K562 (cell line): ENCODE results near the gene ACSS1. TPM values are rescaled to one million over a fixed set of nuclear protein-coding genes. Genes with fewer than 3 reads are reported as not detected.

ENCODE experiments used
- ATAC-seq: fragments of 200-7000 bp; cut with Tn5 transposase; 3 replicates; pipeline ENCODE4 v1.9.1; 2020; ENCODE audit warnings: moderate library complexity
- BruUV-seq: library from RNA; stranded (reverse); fragments of 400-500 nt; replicated peaks from 2 replicates; lab custom pipeline; 2021; lab: Mats Ljungman, UMichigan
- CTCF ChIA-PET: fragments of 300-600 bp; formaldehyde crosslinking; extraction: SDS; loops from one replicate; lab custom pipeline; 2021; ENCODE audit warnings: low intra/inter-chr PET ratio; lab: Yijun Ruan, JAX
- POLR2A ChIA-PET: fragments of 300-600, 350-650 bp; sonication (Branson Sonifier 250); formaldehyde crosslinking; extraction: SDS; loops from one replicate; lab custom pipeline; 2021; ENCODE audit warnings: antibody characterized with exemption, inconsistent platforms; lab: Yijun Ruan, JAX
- DNase-seq, 4 experiments: peaks; one replicate each; pipeline versions ENCODE4 v3.0.0 to v3.0.0-alpha.2; 2011 to 2018; ENCODE audit warnings: low spot score in 3 of 4, mixed read lengths in 3 of 4; ENCODE audit errors: extremely low read depth in 1 of 4
- FAIRE-seq: peaks from 2 replicates; lab custom pipeline; 2011; peaks lifted over from hg19 to GRCh38; lab: Jason Lieb, UNC
- H2AFZ ChIP-seq: 2 replicates; pipeline ENCODE4 v1.6.0; 2011; ENCODE audit warnings: low read depth, low read length, control low read depth, inconsistent platforms
- H3K27ac ChIP-seq: fragments of 200-600 bp; 3 replicates; pipeline ENCODE4 v1.8.0; 2011; ENCODE audit warnings: low read depth, mild to moderate bottlenecking, control low read depth, inconsistent platforms, low read length, moderate library complexity, mixed read lengths; ENCODE audit errors: extremely low read depth
- H3K27me3 ChIP-seq, 2 experiments: fragments of 300-600 bp in 1 of 2; 2 replicates in 1 of 2; 3 replicates in 1 of 2; pipeline versions ENCODE4 v1.6.0 to v1.8.0; 2011; ENCODE audit warnings: inconsistent platforms in 2 of 2, low read length in 2 of 2, mild to moderate bottlenecking in 1 of 2, mixed read lengths in 1 of 2, moderate library complexity in 1 of 2; ENCODE audit not compliant: control insufficient read depth in 2 of 2, insufficient read depth in 2 of 2
- H3K36me3 ChIP-seq: fragments of 300-600 bp; 3 replicates; pipeline ENCODE4 v1.8.0; 2011; ENCODE audit warnings: mild to moderate bottlenecking, low read length, inconsistent platforms; ENCODE audit not compliant: control insufficient read depth, insufficient read depth
- H3K4me1 ChIP-seq, 2 experiments: fragments of 200-600 bp in 1 of 2; replicated peaks in 1 of 2; 2 replicates in 1 of 2; 3 replicates in 1 of 2; pipeline versions ENCODE4 v1.5.1 to v1.8.0; 2011; ENCODE audit warnings: inconsistent platforms in 2 of 2, low read length in 2 of 2, mild to moderate bottlenecking in 1 of 2, mixed read lengths in 1 of 2, moderate library complexity in 1 of 2; ENCODE audit not compliant: control insufficient read depth in 2 of 2, insufficient read depth in 2 of 2
- H3K4me2 ChIP-seq: 2 replicates; pipeline ENCODE4 v1.6.1; 2011; ENCODE audit warnings: low read length, control low read depth, inconsistent platforms, mixed read lengths; ENCODE audit not compliant: insufficient read depth
- H3K4me3 ChIP-seq: fragments of 200-600 bp; sonication (generic), shearing (Covaris generic); 2 replicates; pipeline ENCODE4 v1.5.1; 2016; ENCODE audit warnings: control low read depth, inconsistent platforms
- H3K79me2 ChIP-seq: fragments of 200-600 bp; 3 replicates; pipeline ENCODE4 v1.8.0; 2011; ENCODE audit warnings: low read length, inconsistent platforms; ENCODE audit not compliant: control insufficient read depth, insufficient read depth
- H3K9ac ChIP-seq, 2 experiments: 2 replicates each; pipeline versions ENCODE4 v1.6.0 to v1.6.1; 2011; ENCODE audit warnings: low read depth in 2 of 2, low read length in 2 of 2, control low read depth in 1 of 2, inconsistent platforms in 1 of 2, mild to moderate bottlenecking in 1 of 2, mixed read lengths in 1 of 2; ENCODE audit not compliant: insufficient read depth in 1 of 2
- H3K9me1 ChIP-seq: one replicate; pipeline ENCODE4 v1.6.0; 2011; ENCODE audit warnings: inconsistent platforms, mild to moderate bottlenecking, low read length, moderate library complexity; ENCODE audit not compliant: control insufficient read depth, insufficient read depth
- H3K9me3 ChIP-seq: replicated peaks from 2 replicates; pipeline ENCODE4 v1.5.1; 2011; ENCODE audit warnings: low read depth, low read length, inconsistent platforms; ENCODE audit not compliant: control insufficient read depth, insufficient read depth
- H4K20me1 ChIP-seq: replicated peaks from 2 replicates; pipeline ENCODE4 v1.6.1; 2011; ENCODE audit warnings: low read length, inconsistent platforms, mixed read lengths; ENCODE audit not compliant: control insufficient read depth, insufficient read depth
- ARID3B ChIP-seq: fragments of 250-450 bp; sonication (Bioruptor Pico); IDR thresholded peaks from 2 replicates; pipeline ENCODE4 v1.4.0; 2020; ENCODE audit warnings: borderline replicate concordance
- CBFB ChIP-seq: sonication (generic); formaldehyde crosslinking; IDR thresholded peaks from 2 replicates; pipeline ENCODE4 v1.4.0; 2020; ENCODE audit warnings: mild to moderate bottlenecking, missing genetic modification reagents
- ELK3 ChIP-seq: fragments of 450-650 bp; formaldehyde crosslinking; IDR thresholded peaks from 2 replicates; pipeline ENCODE4 v1.4.0; 2020; ENCODE audit warnings: mild to moderate bottlenecking
- GABPA ChIP-seq: fragments of 200-800 bp; sonication (Bioruptor generic); conservative IDR thresholded peaks from 2 replicates; pipeline ENCODE4 v1.6.1; 2016; ENCODE audit warnings: low read depth, missing genetic modification characterization, missing compliant biosample characterization
- HDAC8 ChIP-seq: fragments of 450-650 bp; IDR thresholded peaks from 2 replicates; pipeline ENCODE4 v1.6.1; 2016; ENCODE audit warnings: mild to moderate bottlenecking, missing genetic modification characterization, moderate library complexity, missing compliant biosample characterization
- LEF1 ChIP-seq: fragments of 450-650 bp; IDR thresholded peaks from 2 replicates; pipeline ENCODE4 v1.6.1; 2016; ENCODE audit warnings: mild to moderate bottlenecking
- NFATC3 ChIP-seq: fragments of 450-650 bp; IDR thresholded peaks from 2 replicates; pipeline ENCODE4 v1.6.1; 2017; ENCODE audit warnings: mild to moderate bottlenecking
- POLR2AphosphoS2 ChIP-seq: IDR thresholded peaks from 2 replicates; pipeline ENCODE4 v1.6.1; 2012; ENCODE audit warnings: low read length, improper control_type of control experiment
- PRDM10 ChIP-seq: fragments of 450-650 bp; IDR thresholded peaks from 2 replicates; pipeline ENCODE4 v1.6.1; 2018; ENCODE audit not compliant: partially characterized antibody
- SMAD1 ChIP-seq: fragments of 150-350 bp; IDR thresholded peaks from 2 replicates; pipeline ENCODE4 v1.6.1; 2014; ENCODE audit warnings: low read length, low read depth; ENCODE audit not compliant: partially characterized antibody
- SRSF3 ChIP-seq: fragments of 200-400 bp; formaldehyde crosslinking; IDR thresholded peaks from 2 replicates; pipeline ENCODE4 v1.6.1; 2016; ENCODE audit warnings: mild to moderate bottlenecking, low read length, moderate library complexity; ENCODE audit not compliant: insufficient read depth
- THRB ChIP-seq: fragments of 450-650 bp; formaldehyde crosslinking; conservative IDR thresholded peaks from 2 replicates; pipeline ENCODE4 v1.4.0; 2022; ENCODE audit warnings: mild to moderate bottlenecking, missing genetic modification characterization
- ZNF12 ChIP-seq: sonication (generic); formaldehyde crosslinking; IDR thresholded peaks from 2 replicates; pipeline ENCODE4 v1.4.0; 2020; ENCODE audit warnings: mild to moderate bottlenecking, missing genetic modification reagents
- ZNF764 ChIP-seq: fragments of 250-450 bp; sonication (Bioruptor Pico); IDR thresholded peaks from 2 replicates; pipeline ENCODE4 v1.4.0; 2020; ENCODE audit warnings: low read depth, mild to moderate bottlenecking, moderate library complexity
- WGBS: fragments of 100-300 bp; shearing (Covaris generic); methylation state at CpG from one replicate; pipeline ENCODE4 v1.1.6; 2016; ENCODE audit warnings: low coverage, mixed read lengths; ENCODE audit not compliant: insufficient coverage; ENCODE audit errors: missing lambda C conversion rate; 5-methylcytosine and 5-hydroxymethylcytosine counted together
- in situ Hi-C: fragments of 300-500 bp; cut with MboI; formaldehyde crosslinking; loops from 4 replicates; pipeline ENCODE4 v1.15.0; 2018; ENCODE audit warnings: inconsistent platforms, mixed read lengths
- intact Hi-C: fragments of 100-400 bp; cut with micrococcal nuclease; formaldehyde crosslinking; loops from 2 replicates; pipeline ENCODE4 v1.14.2; 2022
- polyA plus RNA-seq, 8 experiments: library from polyadenylated mRNA; depleted of rRNA in 4 of 8; stranded (reverse) in 5 of 8; unstranded in 3 of 8; fragments of >200 nt; fragmentation: Nextera tagmentation in 2 of 8; fragmentation: Illumina TruSeq in 1 of 8; extraction: Ambion mirVana in 2 of 8; extraction: Trizol in 1 of 8; gene quantifications; 2 replicates each; pipeline versions ENCODE4 v1.2.1 to v1.2.3, GENCODE V29; 2011 to 2014; ENCODE audit warnings: inconsistent platforms in 1 of 8, missing spikeins in 1 of 8
- total RNA-seq, 7 experiments: library from RNA; depleted of rRNA in 6 of 7; stranded (reverse); fragments of >200 nt in 6 of 7; fragmentation: Illumina TruSeq in 2 of 7; extraction: Trizol in 2 of 7; gene quantifications; 2 replicates each; pipeline versions ENCODE4 v1.2.1 to v1.2.3, GENCODE V29; 2011 to 2021; ENCODE audit warnings: low replicate concordance in 1 of 7

ACSS1 gene
- total and polyA plus RNA-seq, 9 of the 15 experiments (the other 6 are each of a cell fraction or from before 2014, with no cell fraction given): 0.07 to 2.1 (median 0.27) TPM; not detected in 3

GRCh38 chr20:24962182-24962492 lies 95.8 kb downstream of the ACSS1 start:
- no peak for DNase-seq
- H3K4me2 ChIP-seq: no peak overlapping the region
- no peak for TF ChIP-seq POLR2AphosphoS2
- TF ChIP-seq PRDM10: no peak
- no peak for TF ChIP-seq SMAD1
- no peak for TF ChIP-seq ARID3B (CRISPR knock-in tag)
- TF ChIP-seq ZNF764 (CRISPR knock-in tag): no peak
- no peak for TF ChIP-seq LEF1
- TF ChIP-seq THRB (CRISPR knock-in tag): no peak
- no peak for TF ChIP-seq HDAC8
- TF ChIP-seq SRSF3: no peak
- no peak for TF ChIP-seq CBFB (CRISPR knock-in tag)
- TF ChIP-seq GABPA (tag): no peak
- no peak for TF ChIP-seq ZNF12
- TF ChIP-seq NFATC3: no peak
- TF ChIP-seq ELK3 (CRISPR knock-in tag): no peak
- TF ChIP-seq, all 486 proteins: peak for 0
- Histone ChIP-seq H3K27ac (no peak overlapping the region), H4K20me1 (no peaks in the 10 kb centered on the region), H3K79me2 (no peaks in the 10 kb centered on the region), H3K36me3 (peaks cover 18% of the 10 kb centered on the region; the same call in 2 of the 3 replicates), H3K27me3 (no peaks in the 10 kb centered on the region), H3K4me3 (no peak overlapping the region), H3K9ac (no peak overlapping the region), H2AFZ (no peak overlapping the region), H3K9me3 (no peaks in the 10 kb centered on the region), H3K4me1 (no peaks in the 10 kb centered on the region), H3K9me1 (no peaks in the 10 kb centered on the region)
- ChIA-PET POLR2A (interaction anchor here (0.6 kb wide), 1 partner anchor 484 kb away, joined by 4 read pairs; no protein-coding TSS in a partner anchor), CTCF (no interaction called here)
- ATAC-seq (no peak), FAIRE-seq (no peak)
- in situ Hi-C loops: no loop called here
- no TSS peak for BruUV-seq
- WGBS: 83% methylated on average over 1 of the region's 2 CpGs
- intact Hi-C loops: no loop called here
